ENCODE measurements around the gene SLC13A4.

DNA sequence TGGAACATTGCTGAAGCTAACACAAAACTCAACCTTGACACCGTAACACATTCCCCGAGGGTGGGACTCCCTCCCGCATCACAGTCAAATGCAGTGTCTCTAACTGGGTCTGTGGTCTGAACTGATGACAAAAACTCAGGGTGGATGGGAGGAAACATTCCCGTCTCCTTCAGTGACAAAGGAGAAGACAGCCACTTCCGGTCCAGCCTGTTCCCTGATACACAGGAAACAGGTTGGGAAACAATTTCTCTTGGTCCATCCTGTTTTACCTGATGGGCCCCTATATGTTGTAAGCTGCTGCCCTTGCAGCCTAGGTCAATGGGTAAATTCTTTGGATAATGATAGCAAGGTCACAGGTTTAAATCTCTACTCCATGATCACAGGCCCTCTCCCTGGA, 20.4 kb downstream of the SLC13A4 start:
- TF ChIP-seq TAF1 (IDR thresholded peaks at IDR 0.05; ENCODE audit: low read depth), result no peak
- TF ChIP-seq, protein P1, sequence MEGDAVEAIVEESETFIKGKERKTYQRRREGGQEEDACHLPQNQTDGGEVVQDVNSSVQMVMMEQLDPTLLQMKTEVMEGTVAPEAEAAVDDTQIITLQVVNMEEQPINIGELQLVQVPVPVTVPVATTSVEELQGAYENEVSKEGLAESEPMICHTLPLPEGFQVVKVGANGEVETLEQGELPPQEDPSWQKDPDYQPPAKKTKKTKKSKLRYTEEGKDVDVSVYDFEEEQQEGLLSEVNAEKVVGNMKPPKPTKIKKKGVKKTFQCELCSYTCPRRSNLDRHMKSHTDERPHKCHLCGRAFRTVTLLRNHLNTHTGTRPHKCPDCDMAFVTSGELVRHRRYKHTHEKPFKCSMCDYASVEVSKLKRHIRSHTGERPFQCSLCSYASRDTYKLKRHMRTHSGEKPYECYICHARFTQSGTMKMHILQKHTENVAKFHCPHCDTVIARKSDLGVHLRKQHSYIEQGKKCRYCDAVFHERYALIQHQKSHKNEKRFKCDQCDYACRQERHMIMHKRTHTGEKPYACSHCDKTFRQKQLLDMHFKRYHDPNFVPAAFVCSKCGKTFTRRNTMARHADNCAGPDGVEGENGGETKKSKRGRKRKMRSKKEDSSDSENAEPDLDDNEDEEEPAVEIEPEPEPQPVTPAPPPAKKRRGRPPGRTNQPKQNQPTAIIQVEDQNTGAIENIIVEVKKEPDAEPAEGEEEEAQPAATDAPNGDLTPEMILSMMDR (IDR thresholded peaks at IDR 0.05; ENCODE audit: poor library complexity, severe bottlenecking), result no peak
- no peak for TF ChIP-seq REST (IDR thresholded peaks at IDR 0.05; ENCODE audit: borderline replicate concordance)

All from neural cell (in vitro differentiated cells).